Measurements from ENCODE around the gene KIR3DL1.
"Not testable (repeated sequence)": the region's sequence is repeated elsewhere in the genome, so short reads cannot be mapped to it uniquely, and the experiment has no call there.

Gene KIR3DL1

DNA sequence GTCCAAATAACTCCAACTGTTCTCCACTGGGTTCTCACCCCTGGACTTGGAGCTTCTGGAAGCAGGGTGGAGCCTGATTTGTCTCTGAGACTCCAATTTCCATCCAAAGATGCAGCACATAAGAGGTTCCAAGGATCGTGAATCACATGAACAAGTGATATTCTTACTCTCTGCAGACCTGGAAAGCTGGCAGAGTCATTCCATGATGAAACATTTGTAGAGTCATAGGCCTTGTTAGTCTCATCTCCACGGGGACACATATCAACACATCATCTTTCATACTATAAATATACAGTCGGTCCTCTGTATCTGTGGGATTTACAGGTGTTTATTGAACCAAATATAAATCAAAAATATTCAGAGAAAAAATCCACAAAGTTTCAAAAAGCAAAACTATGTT, 1.7 kb upstream of the KIR3DL1 start:
- not testable (repeated sequence) for DNase-seq (ENCODE audit: low read depth)

DNA sequence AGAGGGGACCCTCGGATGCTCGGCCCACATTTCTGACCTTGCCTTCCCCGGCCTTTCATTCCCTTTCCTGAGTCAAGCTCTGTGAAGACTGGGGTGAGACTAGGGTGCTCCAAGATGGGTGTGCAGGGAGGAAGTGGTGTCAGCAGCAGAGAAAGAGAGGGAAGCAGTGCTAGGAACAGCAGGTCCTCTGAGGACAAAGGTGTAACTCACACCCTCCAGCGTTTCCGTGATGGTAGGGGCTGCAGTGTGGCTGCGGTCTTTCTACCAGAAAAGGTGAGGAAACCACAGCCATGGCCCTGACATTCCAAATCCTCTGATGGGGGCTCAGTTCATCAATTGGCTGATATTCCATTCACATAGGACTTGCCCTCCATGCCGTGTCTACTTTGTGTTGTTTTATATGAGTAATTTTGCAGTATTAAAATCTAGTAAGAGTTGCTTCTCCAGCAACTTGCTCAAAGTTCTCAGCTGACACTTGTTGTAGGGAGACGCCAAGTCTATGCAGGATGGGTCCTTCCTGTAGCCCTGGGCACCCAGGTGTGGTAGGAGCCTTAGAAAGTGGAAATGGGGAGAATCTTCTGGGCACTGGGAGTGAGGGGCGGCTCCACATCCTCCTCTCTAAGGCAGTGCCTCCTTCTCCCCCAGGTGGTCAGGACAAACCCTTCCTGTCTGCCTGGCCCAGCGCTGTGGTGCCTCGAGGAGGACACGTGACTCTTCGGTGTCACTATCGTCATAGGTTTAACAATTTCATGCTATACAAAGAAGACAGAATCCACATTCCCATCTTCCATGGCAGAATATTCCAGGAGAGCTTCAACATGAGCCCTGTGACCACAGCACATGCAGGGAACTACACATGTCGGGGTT, 1.6 kb downstream of the KIR3DL1 start:
- DNase-seq (ENCODE audit: low read depth) = no peak

DNA sequence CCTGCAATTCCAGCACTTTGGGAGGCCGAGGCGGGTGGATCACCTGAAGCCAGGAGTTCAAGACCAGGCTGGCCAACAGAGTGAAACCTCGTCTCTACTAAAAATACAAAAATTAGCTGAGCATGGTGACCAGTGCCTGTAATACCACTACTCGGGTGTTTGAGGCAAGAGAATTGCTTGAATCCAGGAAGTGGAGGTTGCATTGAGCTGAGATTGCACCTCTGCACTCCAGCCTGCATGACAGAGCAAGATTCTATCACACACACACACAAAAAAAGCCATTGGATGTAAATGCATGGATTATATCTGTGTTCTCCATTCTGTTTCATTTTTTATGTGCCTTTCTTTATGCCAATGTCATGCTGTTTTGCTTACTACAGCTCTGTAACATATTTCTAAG, 8.1 kb downstream of the KIR3DL1 start:
- DNase-seq (ENCODE audit: low read depth) = not testable (repeated sequence)

- DNase-seq (ENCODE audit: low read depth) = not testable (repeated sequence)
Observed at GRCh38 chr19:54825326-54825725, 9.1 kb downstream of the KIR3DL1 start.

DNA sequence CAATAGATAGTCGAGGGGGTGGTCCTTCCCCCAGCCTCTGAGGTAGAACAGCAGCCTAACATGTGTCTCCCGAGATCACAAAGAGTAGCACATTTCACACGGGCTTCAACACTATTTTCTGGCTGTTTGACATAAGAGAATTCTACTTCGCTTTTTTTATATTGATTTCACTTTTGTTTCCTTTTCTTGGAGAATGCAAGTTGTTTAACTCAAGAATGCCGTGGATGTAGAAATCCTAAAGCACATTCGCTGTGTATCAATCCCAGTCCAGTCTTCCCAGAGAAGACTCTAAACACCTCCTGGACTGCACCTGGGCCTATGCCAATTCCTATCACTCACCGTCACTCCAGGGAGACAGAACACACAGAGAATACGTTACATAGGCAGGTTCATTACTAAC, 11.8 kb downstream of the KIR3DL1 start:
- DNase-seq (ENCODE audit: low read depth) = not testable (repeated sequence)

- DNase-seq (ENCODE audit: low read depth) = not testable (repeated sequence)
Observed at GRCh38 chr19:54832496-54832895, 16.2 kb downstream of the KIR3DL1 start, which contains the start of gene KIR2DS4. TSS of gene KIR2DS4 (plus strand) at chr19:54832676.

DNA sequence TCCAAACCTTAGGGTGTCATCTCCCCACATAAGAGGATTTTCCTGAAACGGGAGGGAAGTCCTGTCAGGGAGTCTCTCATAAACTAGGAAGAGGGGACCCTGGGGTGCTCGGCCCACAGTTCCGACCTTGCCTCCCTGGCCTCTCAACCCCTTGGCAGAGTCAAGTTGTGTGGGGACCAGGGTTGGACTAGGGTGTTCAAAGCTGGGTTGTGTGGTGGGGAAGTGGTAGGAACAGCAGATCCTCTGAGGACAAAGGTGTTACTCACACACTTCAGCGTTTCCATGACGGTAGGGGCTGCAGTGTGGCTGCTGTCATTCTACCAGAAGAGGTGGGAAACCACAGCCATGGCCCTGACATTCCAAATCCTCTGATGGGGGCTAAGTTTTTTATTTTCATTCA, 18.9 kb downstream of the KIR3DL1 start:
- not testable (repeated sequence) for DNase-seq (ENCODE audit: low read depth)

- DNase-seq (ENCODE audit: low read depth) = not testable (repeated sequence)
Observed at GRCh38 chr19:54837522-54837921, 21.3 kb downstream of the KIR3DL1 start.

DNA sequence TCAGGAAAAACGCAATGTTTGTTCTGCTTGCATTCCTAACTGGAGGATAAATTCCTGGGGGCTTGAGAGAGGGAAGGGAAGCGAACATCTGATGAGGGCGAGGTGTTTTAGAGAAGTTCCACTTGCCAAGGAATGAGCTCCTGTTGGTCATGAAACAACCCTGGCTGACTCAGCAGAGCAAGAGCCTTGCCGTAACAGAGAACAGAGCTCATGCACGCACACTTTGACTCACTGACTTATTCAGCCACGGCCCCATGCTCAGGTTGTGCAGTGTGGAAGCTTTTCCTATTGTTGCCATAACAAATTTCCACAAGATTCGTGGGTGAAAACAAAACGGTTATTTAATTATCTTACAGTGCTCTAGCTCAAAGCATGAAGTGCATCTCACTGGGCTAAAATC, 26.9 kb downstream of the KIR3DL1 start:
- not testable (repeated sequence) for DNase-seq (ENCODE audit: low read depth)

DNA sequence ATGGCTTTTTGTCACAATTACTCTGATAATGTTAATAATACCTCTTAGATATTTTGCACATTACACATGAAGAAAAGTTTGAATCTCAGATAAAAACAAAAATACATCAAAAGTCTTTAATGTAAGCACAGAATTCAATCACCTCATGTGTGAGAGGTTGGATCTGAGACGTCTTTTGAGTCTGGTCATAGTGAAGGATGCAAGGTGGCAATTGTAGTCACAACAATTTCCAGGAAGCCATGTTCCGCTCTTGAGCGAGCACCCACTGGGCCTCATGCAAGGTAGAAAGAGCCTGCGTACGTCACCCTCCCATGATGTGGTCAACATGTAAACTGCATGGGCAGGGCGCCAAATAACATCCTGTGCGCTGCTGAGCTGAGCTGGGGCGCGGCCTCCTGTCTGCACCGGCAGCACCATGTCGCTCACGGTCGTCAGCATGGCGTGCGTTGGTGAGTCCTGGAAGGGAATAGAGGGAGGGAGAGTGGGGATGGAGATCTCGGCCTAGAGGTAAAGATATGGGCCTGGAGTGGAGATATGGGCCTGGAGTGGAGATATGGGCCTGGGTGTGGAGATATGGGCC, 33.9 kb downstream of the KIR3DL1 start, which contains the start of gene KIR3DL2:
TSS of gene KIR3DL2 (plus strand) at position 383 of the 580 bp plus-strand sequence. CDS start at position 416, 33 bp downstream.
- DNase-seq (ENCODE audit: low read depth) = not testable (repeated sequence)

DNA sequence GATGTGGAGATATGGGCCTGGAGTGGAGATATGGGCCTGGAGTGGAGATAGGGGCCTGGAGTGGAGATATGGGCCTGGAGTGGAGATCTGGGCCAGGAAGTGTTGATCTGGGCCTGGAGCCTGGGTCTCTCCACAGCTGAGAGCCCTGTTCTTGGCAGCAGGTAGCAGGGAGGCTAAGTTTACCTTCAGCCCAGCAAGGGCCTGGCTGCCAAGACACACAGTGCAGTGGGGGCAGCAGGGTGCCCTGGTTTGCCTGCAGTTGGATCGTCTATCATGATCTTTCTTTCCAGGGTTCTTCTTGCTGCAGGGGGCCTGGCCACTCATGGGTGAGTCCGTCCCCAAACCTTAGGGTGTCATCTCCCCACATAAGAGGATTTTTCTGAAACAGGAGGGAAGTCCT, 34.7 kb downstream of the KIR3DL1 start:
- DNase-seq (ENCODE audit: low read depth) = no peak

DNA sequence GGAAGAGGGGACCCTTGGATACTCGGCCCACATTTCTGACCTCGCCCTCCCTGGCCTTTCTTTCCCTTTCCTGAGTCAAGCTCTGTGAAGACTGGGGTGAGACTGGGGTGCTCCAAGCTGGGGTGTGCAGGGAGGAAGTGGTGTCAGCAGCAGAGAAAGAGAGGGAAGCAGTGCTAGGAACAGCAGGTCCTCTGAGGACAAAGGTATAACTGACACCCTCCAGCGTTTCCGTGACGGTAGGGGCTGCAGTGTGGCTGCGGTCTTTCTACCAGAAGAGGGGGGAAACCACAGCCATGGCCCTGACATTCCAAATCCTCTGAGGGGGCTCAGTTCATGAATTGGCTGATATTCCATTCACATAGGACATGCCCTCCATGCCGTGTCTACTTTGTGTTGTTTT, 35.1 kb downstream of the KIR3DL1 start:
- DNase-seq (ENCODE audit: low read depth) = no peak

DNA sequence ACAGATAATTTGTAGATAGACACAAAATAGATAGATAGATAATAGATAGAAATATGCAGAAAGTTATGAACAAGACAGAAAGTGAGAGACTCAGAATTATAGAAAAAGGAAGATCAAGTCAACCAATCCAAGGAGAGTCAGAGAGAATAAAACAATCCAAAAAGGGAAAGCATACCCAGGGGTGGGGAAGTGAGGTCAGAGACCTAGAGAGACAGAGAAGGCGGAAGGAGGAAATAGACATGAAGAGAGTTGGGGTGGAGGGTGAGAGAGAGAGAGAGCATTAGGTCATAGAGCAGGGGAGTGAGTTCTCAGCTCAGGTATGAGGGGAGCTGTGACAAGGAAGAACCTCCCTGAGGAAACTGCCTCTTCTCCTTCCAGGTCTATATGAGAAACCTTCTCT, 39.0 kb downstream of the KIR3DL1 start:
- not testable (repeated sequence) for DNase-seq (ENCODE audit: low read depth)

DNA sequence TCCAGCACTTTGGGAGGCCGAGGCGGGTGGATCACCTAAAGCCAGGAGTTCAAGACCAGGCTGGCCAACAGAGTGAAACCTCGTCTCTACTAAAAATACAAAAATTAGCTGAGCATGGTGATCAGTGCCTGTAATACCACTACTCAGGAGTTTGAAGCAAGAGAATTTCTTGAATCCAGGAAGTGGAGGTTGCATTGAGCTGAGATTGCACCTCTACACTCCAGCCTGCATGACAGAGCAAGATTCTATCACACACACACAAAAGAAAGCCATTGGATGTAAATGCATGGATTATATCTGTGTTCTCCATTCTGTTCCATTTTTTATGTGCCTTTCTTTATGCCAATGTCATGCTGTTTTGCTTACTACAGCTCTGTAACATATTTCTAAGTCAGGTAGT, 42.2 kb downstream of the KIR3DL1 start:
- not testable (repeated sequence) for DNase-seq (ENCODE audit: low read depth)

DNA sequence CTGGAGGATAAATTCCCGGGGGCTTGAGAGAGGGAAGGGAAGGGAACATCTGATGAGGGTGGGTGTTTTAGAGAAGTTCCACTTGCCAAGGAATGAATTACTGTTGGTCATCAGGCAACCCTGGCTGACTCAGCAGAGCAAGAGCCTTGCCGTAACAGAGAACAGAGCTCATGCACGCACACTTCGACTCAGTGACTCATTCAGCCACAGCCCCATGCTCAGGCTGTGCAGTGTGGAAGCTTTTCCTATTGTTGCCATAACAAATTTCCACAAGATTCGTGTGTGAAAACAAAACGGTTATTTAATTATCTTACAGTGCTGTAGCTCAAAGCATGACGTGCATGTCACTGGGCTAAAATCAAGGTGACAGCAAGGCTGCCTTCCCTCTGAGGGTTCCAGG, 43.2 kb downstream of the KIR3DL1 start:
- DNase-seq (ENCODE audit: low read depth) = not testable (repeated sequence)

- DNase-seq (ENCODE audit: low read depth) = not testable (repeated sequence)
Observed at GRCh38 chr19:54863459-54863858, 47.2 kb downstream of the KIR3DL1 start.

- DNase-seq (ENCODE audit: low read depth) = no peak
Observed at GRCh38 chr19:54871696-54872095, 55.4 kb downstream of the KIR3DL1 start.

DNA sequence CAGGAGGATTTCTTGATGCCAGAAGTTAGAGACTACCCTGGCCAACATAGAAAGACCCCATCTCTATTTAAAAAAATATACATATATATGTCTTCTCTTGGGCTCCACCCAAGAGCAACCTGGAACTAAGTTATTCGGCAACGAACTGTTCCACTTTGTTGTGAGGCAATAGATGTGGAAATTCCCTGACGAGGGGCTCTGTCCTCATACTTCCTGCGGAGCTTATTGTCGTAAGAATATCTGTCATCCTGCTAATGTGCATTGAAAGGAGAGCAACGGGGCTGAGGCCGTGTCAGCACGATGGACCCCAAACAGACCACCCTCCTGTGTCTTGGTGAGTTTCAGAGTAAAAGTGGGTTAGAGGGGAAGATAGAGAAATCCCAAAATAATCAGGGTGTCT, 57.7 kb downstream of the KIR3DL1 start, which contains the start of gene FCAR:
TSS of gene FCAR (plus strand) at position 246 of the 400 bp plus-strand sequence. CDS start at position 301, 55 bp downstream.
- DNase-seq (ENCODE audit: low read depth) = no peak

DNA sequence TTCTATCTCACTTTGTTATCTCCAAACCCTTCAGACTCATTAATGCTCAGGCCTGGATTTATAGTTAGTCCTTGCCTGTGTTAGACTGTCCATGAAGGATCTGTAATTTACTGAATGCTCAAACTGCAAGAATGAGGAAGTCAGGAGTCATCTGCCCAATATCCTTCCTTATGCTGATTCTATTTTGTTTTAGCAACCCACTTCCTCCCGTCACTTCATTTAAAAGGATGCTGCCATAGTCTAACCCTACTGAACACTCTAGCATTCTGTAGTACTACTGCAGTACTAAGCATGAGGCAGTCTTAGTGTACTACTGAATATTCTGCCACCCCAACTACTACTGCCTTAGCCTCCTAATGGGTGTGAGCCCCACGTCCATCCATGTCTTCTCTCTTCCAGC, 59.2 kb downstream of the KIR3DL1 start:
- no peak for DNase-seq (ENCODE audit: low read depth)

DNA sequence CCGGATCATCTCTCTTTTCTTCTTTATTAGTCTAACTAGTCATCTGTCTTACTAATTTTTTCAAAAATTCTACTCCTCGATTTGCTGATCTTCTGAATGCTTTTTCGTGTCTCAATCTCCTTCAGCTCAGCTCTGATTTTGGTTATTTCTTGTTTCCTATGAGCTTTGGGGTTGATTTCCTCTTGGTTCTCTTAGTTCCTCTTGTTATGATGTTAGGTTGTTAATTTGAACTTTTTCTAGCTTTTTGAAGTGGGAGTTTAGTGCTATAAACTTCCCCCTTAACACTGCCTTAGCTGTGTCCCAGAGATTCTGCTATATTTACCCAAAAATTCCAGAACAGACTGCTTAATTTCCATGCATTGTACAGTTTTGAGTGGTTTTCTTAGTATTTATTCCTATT, 61.2 kb downstream of the KIR3DL1 start:
- DNase-seq (ENCODE audit: low read depth) = no peak

All from GM04503 (cell line).